Measurements from ENCODE around the gene CALY.

GRCh38 chr10:133313192-133313591 lies 23.5 kb downstream of the CALY start:
- TF ChIP-seq POLR2A (IDR thresholded peaks at IDR 0.05; ENCODE audit: borderline replicate concordance, extremely low read depth, insufficient read depth, insufficient read length) (no peak), ZBTB33 (IDR thresholded peaks at IDR 0.05; ENCODE audit: extremely low read depth, insufficient replicate concordance, low read length) (no peak), RAD21 (IDR thresholded peaks at IDR 0.05; ENCODE audit: low read depth) (no peak), POLR2AphosphoS5 (IDR thresholded peaks at IDR 0.05; ENCODE audit: low read depth, low read length) (no peak), EZH2 (IDR thresholded peaks at IDR 0.05) (no peak)
- TF ChIP-seq, protein P1, sequence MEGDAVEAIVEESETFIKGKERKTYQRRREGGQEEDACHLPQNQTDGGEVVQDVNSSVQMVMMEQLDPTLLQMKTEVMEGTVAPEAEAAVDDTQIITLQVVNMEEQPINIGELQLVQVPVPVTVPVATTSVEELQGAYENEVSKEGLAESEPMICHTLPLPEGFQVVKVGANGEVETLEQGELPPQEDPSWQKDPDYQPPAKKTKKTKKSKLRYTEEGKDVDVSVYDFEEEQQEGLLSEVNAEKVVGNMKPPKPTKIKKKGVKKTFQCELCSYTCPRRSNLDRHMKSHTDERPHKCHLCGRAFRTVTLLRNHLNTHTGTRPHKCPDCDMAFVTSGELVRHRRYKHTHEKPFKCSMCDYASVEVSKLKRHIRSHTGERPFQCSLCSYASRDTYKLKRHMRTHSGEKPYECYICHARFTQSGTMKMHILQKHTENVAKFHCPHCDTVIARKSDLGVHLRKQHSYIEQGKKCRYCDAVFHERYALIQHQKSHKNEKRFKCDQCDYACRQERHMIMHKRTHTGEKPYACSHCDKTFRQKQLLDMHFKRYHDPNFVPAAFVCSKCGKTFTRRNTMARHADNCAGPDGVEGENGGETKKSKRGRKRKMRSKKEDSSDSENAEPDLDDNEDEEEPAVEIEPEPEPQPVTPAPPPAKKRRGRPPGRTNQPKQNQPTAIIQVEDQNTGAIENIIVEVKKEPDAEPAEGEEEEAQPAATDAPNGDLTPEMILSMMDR (IDR thresholded peaks at IDR 0.05 in 2 of 3, conservative IDR thresholded peaks at IDR 0.05 in 1 of 3; ENCODE audit: borderline replicate concordance in 1 of 3, insufficient read depth in 1 of 3, low read depth in 2 of 3, low read length in 2 of 3): no peak

Data from HCT116 (cell line).